ENCODE measurements around the gene NFKB1. TPM values are rescaled to one million over a fixed set of nuclear protein-coding genes. Genes with fewer than 3 reads are reported as not detected.

The NFKB1 gene
- total RNA-seq, 4 donors from 2014 or later, result 20.0 to 27.2 (median 22.7) TPM

GRCh38 chr4:102637391-102637790 is 136.2 kb downstream of the NFKB1 start:
- in situ Hi-C loops (cut with MboI; ENCODE audit: low sequenced_read_pairs in 4 of 4) (no loop called here), intact Hi-C loops (cut with DNase I; ENCODE audit: low total_unique reads) (no loop called here)
- Histone ChIP-seq H3K4me1 (no peaks in the 10 kb centered on the region), H3K27me3 (no peaks in the 10 kb centered on the region), H3K4me3 (no peak overlapping the region), H3K27ac (no peak overlapping the region), H3K36me3 (peaks cover 0 to 4% of the 10 kb centered on the region in 2 donors), H3K9me3 (no peaks in the 10 kb centered on the region)
- ATAC-seq (no peak), DNase-seq (no peak)
- TF ChIP-seq POLR2A (IDR thresholded peaks at IDR 0.05), result no peak
- no peak for TF ChIP-seq CTCF (IDR thresholded peaks at IDR 0.05 in 4 of 5, conservative IDR thresholded peaks at IDR 0.05 in 1 of 5)

- intact Hi-C loops (cut with DNase I; ENCODE audit: low total_unique reads) (no loop called here), in situ Hi-C loops (cut with MboI; ENCODE audit: low sequenced_read_pairs in 4 of 4) (no loop called here)
- H3K4me3 ChIP-seq, result no peak overlapping the region
- no peaks in the 10 kb centered on the region for H3K9me3 ChIP-seq
- no peak overlapping the region for H3K27ac ChIP-seq
- no peak for ATAC-seq
- no peak for DNase-seq
- H3K27me3 ChIP-seq, result no peaks in the 10 kb centered on the region
- H3K36me3 ChIP-seq, result peaks cover 0 to 4% of the 10 kb centered on the region in 2 donors
- H3K4me1 ChIP-seq, result no peaks in the 10 kb centered on the region
- no peak for TF ChIP-seq CTCF (IDR thresholded peaks at IDR 0.05 in 4 of 5, conservative IDR thresholded peaks at IDR 0.05 in 1 of 5)
- TF ChIP-seq POLR2A (IDR thresholded peaks at IDR 0.05), result no peak
These were observed 137.5 kb downstream of the NFKB1 start for GRCh38 chr4:102638621-102639020.

DNA sequence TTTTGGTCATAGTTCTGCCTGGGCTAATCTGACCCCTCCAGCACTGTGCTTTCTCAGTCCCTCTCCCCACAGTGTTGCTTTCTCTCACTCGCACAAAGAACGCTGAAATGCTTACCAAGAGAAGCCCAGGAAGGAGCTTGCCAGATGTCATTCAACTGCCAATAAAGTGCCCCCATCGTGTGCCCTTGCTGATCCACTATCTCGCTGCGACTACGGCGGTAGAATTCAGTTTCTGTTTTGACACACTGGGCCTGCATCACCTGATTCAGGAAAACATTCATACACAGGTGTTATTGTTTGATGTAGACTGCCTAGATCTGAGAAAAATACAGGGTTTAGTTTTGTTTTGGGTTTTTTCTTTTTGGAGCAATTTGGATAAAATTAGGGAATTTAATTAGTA is 138.4 kb downstream of the NFKB1 start:
- no peak for TF ChIP-seq POLR2A (IDR thresholded peaks at IDR 0.05)
- no peak for TF ChIP-seq CTCF (IDR thresholded peaks at IDR 0.05 in 4 of 5, conservative IDR thresholded peaks at IDR 0.05 in 1 of 5)
- in situ Hi-C loops (cut with MboI; ENCODE audit: low sequenced_read_pairs in 4 of 4), result no loop called here
- H3K9me3 ChIP-seq, result no peaks in the 10 kb centered on the region
- ATAC-seq, result no peak
- no peak overlapping the region for H3K4me3 ChIP-seq
- H3K27me3 ChIP-seq, result no peaks in the 10 kb centered on the region
- peaks cover 0 to 4% of the 10 kb centered on the region in 2 donors for H3K36me3 ChIP-seq
- H3K27ac ChIP-seq, result no peak overlapping the region
- intact Hi-C loops (cut with DNase I; ENCODE audit: low total_unique reads), result no loop called here
- DNase-seq, result no peak
- H3K4me1 ChIP-seq, result no peaks in the 10 kb centered on the region

GRCh38 chr4:102640669-102641068 is 139.5 kb downstream of the NFKB1 start:
- Histone ChIP-seq H3K27me3 (no peaks in the 10 kb centered on the region), H3K36me3 (peaks cover 0 to 4% of the 10 kb centered on the region in 2 donors), H3K9me3 (no peaks in the 10 kb centered on the region), H3K4me1 (no peaks in the 10 kb centered on the region), H3K27ac (no peak overlapping the region), H3K4me3 (no peak overlapping the region)
- no peak for DNase-seq
- intact Hi-C loops (cut with DNase I; ENCODE audit: low total_unique reads), result no loop called here
- no peak for TF ChIP-seq CTCF (IDR thresholded peaks at IDR 0.05 in 4 of 5, conservative IDR thresholded peaks at IDR 0.05 in 1 of 5)
- TF ChIP-seq POLR2A (IDR thresholded peaks at IDR 0.05), result no peak
- in situ Hi-C loops (cut with MboI; ENCODE audit: low sequenced_read_pairs in 4 of 4), result no loop called here
- ATAC-seq, result no peak

- no peaks in the 10 kb centered on the region for H3K9me3 ChIP-seq
- DNase-seq, result no peak
- no peak overlapping the region for H3K4me3 ChIP-seq
- no peak for ATAC-seq
- H3K27ac ChIP-seq, result no peak overlapping the region
- peaks cover 0 to 4% of the 10 kb centered on the region in 2 donors for H3K36me3 ChIP-seq
- TF ChIP-seq POLR2A (IDR thresholded peaks at IDR 0.05) (no peak), CTCF (IDR thresholded peaks at IDR 0.05 in 4 of 5, conservative IDR thresholded peaks at IDR 0.05 in 1 of 5) (no peak)
- no peaks in the 10 kb centered on the region for H3K4me1 ChIP-seq
- intact Hi-C loops (cut with DNase I; ENCODE audit: low total_unique reads) (no loop called here), in situ Hi-C loops (cut with MboI; ENCODE audit: low sequenced_read_pairs in 4 of 4) (no loop called here)
- H3K27me3 ChIP-seq, result no peaks in the 10 kb centered on the region
These were observed 140.6 kb downstream of the NFKB1 start for GRCh38 chr4:102641793-102642192.
